PC-3 (cell line): Measurements from ENCODE around the gene PGBD2.

ENCODE experiments used
- CTCF ChIP-seq: fragments of 300-600 bp; sonication (generic); conservative IDR thresholded peaks from 2 replicates; pipeline ENCODE4 v1.5.1; 2017; ENCODE audit warnings: antibody characterized with exemption, low read depth, mild to moderate bottlenecking, low read length
- EZH2 ChIP-seq: fragments of 300-600 bp; sonication (generic); IDR thresholded peaks from one replicate; pipeline ENCODE4 v1.6.1; 2017; ENCODE audit warnings: antibody characterized with exemption, mild to moderate bottlenecking, low read length; ENCODE audit not compliant: unreplicated experiment
- EZH2phosphoT487 ChIP-seq: fragments of 300-600 bp; sonication (generic); IDR thresholded peaks from 2 replicates; pipeline ENCODE4 v1.6.1; 2018; ENCODE audit warnings: mild to moderate bottlenecking, antibody characterized with exemption, low read length, borderline replicate concordance

- no peak for TF ChIP-seq EZH2phosphoT487
- no peak for TF ChIP-seq CTCF
- TF ChIP-seq EZH2 = no peak
Measured at GRCh38 chr1:248858891-248859889, 46.8 kb upstream of the PGBD2 start, which contains the start of gene ZNF692.
